Endothelial cell of umbilical vein (primary cell): Measurements from ENCODE around the gene TLR5. TPM values are rescaled to one million over a fixed set of nuclear protein-coding genes. Genes with fewer than 3 reads are reported as not detected.

Experiments used
- BruUV-seq: library from RNA; stranded (reverse); fragments of 400-500 nt; replicated peaks from 2 replicates; lab custom pipeline; 2021; lab: Mats Ljungman, UMichigan
- CTCF ChIA-PET: fragments of 300-600, 350-600 bp; sonication (Branson Sonifier 250); formaldehyde crosslinking; loops from one replicate; lab custom pipeline; 2021; ENCODE audit warnings: antibody characterized with exemption, inconsistent platforms; lab: Charles Lee
- POLR2A ChIA-PET: fragments of 300-600, 350-600 bp; sonication (Branson Sonifier 250); formaldehyde crosslinking; loops from one replicate; lab custom pipeline; 2021; ENCODE audit warnings: antibody characterized with exemption, inconsistent platforms; lab: Charles Lee
- DNase-seq: peaks from one replicate; pipeline ENCODE4 v3.0.0-alpha.2; 2011; ENCODE audit warnings: low read depth, low spot score
- FAIRE-seq: peaks from 2 replicates; lab custom pipeline; 2011; peaks lifted over from hg19 to GRCh38; lab: Jason Lieb, UNC
- H2AFZ ChIP-seq: 2 replicates; pipeline ENCODE4 v1.6.0; 2012; ENCODE audit warnings: low read depth, low read length, control low read depth, inconsistent platforms
- H3K27ac ChIP-seq: 2 replicates; pipeline ENCODE4 v1.5.1; 2011; ENCODE audit warnings: low read depth, mild to moderate bottlenecking, control low read depth, low read length, moderate library complexity; ENCODE audit not compliant: insufficient read depth
- H3K27me3 ChIP-seq, 2 experiments: 2 replicates each; pipeline versions ENCODE4 v1.6.0 to v1.6.1; 2011; ENCODE audit warnings: low read length in 2 of 2, mixed read lengths in 1 of 2; ENCODE audit not compliant: control insufficient read depth in 2 of 2, insufficient read depth in 2 of 2
- H3K36me3 ChIP-seq, 2 experiments: 2 replicates in 1 of 2; 3 replicates in 1 of 2; pipeline ENCODE4 v1.5.1; 2011; ENCODE audit warnings: low read length in 2 of 2, mild to moderate bottlenecking in 1 of 2, moderate library complexity in 1 of 2; ENCODE audit not compliant: control insufficient read depth in 2 of 2, insufficient read depth in 2 of 2; ENCODE audit errors: extremely low read depth in 1 of 2
- H3K4me1 ChIP-seq: 3 replicates; pipeline ENCODE4 v1.5.1; 2011; ENCODE audit warnings: mild to moderate bottlenecking, low read length; ENCODE audit not compliant: control insufficient read depth, insufficient read depth; ENCODE audit errors: extremely low read depth
- H3K4me2 ChIP-seq: 2 replicates; pipeline ENCODE4 v1.6.1; 2011; ENCODE audit warnings: low read length, control low read depth, mixed read lengths; ENCODE audit not compliant: insufficient read depth
- H3K4me3 ChIP-seq, 3 experiments: fragments of 200-600 bp in 1 of 3; sonication (generic), shearing (Covaris generic) in 1 of 3; replicated peaks in 1 of 3; 2 replicates each; pipeline ENCODE4 v1.5.1; 2011 to 2016; ENCODE audit warnings: control low read depth in 3 of 3, low read length in 3 of 3, mild to moderate bottlenecking in 2 of 3, inconsistent platforms in 1 of 3, low read depth in 1 of 3, moderate library complexity in 1 of 3; ENCODE audit not compliant: insufficient read depth in 1 of 3
- H3K79me2 ChIP-seq: 2 replicates; pipeline ENCODE4 v1.6.0; 2012; ENCODE audit warnings: low read length, inconsistent platforms; ENCODE audit not compliant: control insufficient read depth, insufficient read depth
- H3K9ac ChIP-seq: replicated peaks from 2 replicates; pipeline ENCODE3; 2011; ENCODE audit warnings: low read length, control low read depth; ENCODE audit not compliant: insufficient read depth; ENCODE audit errors: extremely low read depth
- H3K9me1 ChIP-seq: replicated peaks from 3 replicates; pipeline ENCODE4 v1.6.0; 2011; ENCODE audit warnings: mild to moderate bottlenecking, low read length; ENCODE audit not compliant: control insufficient read depth, insufficient read depth; ENCODE audit errors: extremely low read depth
- H3K9me3 ChIP-seq: replicated peaks from 2 replicates; pipeline ENCODE4 v1.5.1; 2012; ENCODE audit warnings: low read length, inconsistent platforms; ENCODE audit not compliant: control insufficient read depth, insufficient read depth
- H4K20me1 ChIP-seq: replicated peaks from 2 replicates; pipeline ENCODE3; 2011; ENCODE audit warnings: mild to moderate bottlenecking, low read length; ENCODE audit not compliant: control insufficient read depth, insufficient read depth; ENCODE audit errors: extremely low read depth
- EZH2 ChIP-seq: IDR thresholded peaks from 2 replicates; pipeline ENCODE4 v1.6.1; 2012; ENCODE audit warnings: borderline replicate concordance, low read depth, mild to moderate bottlenecking, moderate library complexity, low read length, inconsistent platforms; ENCODE audit not compliant: severe bottlenecking
- FOS ChIP-seq: IDR thresholded peaks from 2 replicates; pipeline ENCODE4 v1.6.1; 2011; ENCODE audit warnings: mild to moderate bottlenecking, low read length, moderate library complexity, borderline replicate concordance; ENCODE audit not compliant: insufficient read depth
- GATA2 ChIP-seq: IDR thresholded peaks from 2 replicates; pipeline ENCODE4 v1.7.0; 2011; ENCODE audit warnings: low read depth, mild to moderate bottlenecking, moderate library complexity, mixed read lengths, low read length; ENCODE audit not compliant: insufficient read length, insufficient read depth
- JUN ChIP-seq: IDR thresholded peaks from 2 replicates; pipeline ENCODE4 v1.6.1; 2011; ENCODE audit warnings: borderline replicate concordance, low read depth; ENCODE audit not compliant: insufficient read length, insufficient read depth
- MYC ChIP-seq: IDR thresholded peaks from one replicate; pipeline ENCODE4 v1.6.1; 2011; ENCODE audit warnings: mild to moderate bottlenecking, low read depth, low read length
- POLR2A ChIP-seq: IDR thresholded peaks from 2 replicates; pipeline ENCODE4 v1.6.1; 2012; ENCODE audit warnings: low read depth, mild to moderate bottlenecking, control low read depth, low read length
- POLR2AphosphoS5 ChIP-seq: IDR thresholded peaks from 2 replicates; pipeline ENCODE4 v1.6.1; 2012; ENCODE audit warnings: low read depth, mild to moderate bottlenecking, control low read depth, low read length, moderate library complexity; ENCODE audit not compliant: insufficient read depth
- dilution Hi-C: fragments of 300-500 bp; cut with MboI; formaldehyde crosslinking; loops from one replicate; pipeline ENCODE4 v1.15.0; 2019; ENCODE audit warnings: low sequenced_read_pairs; ENCODE audit not compliant: extremely low pct_ligation_motif_present
- intact Hi-C: fragments of 100-400 bp; cut with micrococcal nuclease; formaldehyde crosslinking; loops from one replicate; pipeline ENCODE4 v1.10.0; 2022
- polyA plus RNA-seq, 4 experiments: library from polyadenylated mRNA; depleted of rRNA in 3 of 4; stranded (reverse) in 3 of 4; unstranded in 1 of 4; fragments of >200 nt; gene quantifications; 2 replicates each; pipeline versions ENCODE4 v1.2.1 to v1.2.3, GENCODE V29; 2011 to 2012; ENCODE audit warnings: missing spikeins in 1 of 4
- total RNA-seq: library from RNA; stranded (reverse); gene quantifications from 2 replicates; pipeline ENCODE4 v1.2.3, GENCODE V29; 2021
- TF ChIP-seq, protein P1 (sequence below), 2 donors: IDR thresholded peaks; 1 replicate in 1 of 2; 2 replicates in 1 of 2; pipeline ENCODE4 v1.5.1; 2011; ENCODE audit warnings: low read length in 2 of 2, mild to moderate bottlenecking in 2 of 2, moderate library complexity in 2 of 2, control low read depth in 1 of 2, inconsistent platforms in 1 of 2, low read depth in 1 of 2; ENCODE audit not compliant: insufficient read depth in 1 of 2; ENCODE audit errors: extremely low read depth in 1 of 2
- TF ChIP-seq, protein P2 (sequence below): IDR thresholded peaks from 2 replicates; pipeline ENCODE4 v1.6.1; 2011; ENCODE audit not compliant: insufficient read depth, insufficient read length

Gene TLR5
- total and polyA plus RNA-seq, 2 donors (not counting 3 experiments of a cell fraction or from before 2014, with no cell fraction given) = 0.15 to 0.25 TPM

DNA sequence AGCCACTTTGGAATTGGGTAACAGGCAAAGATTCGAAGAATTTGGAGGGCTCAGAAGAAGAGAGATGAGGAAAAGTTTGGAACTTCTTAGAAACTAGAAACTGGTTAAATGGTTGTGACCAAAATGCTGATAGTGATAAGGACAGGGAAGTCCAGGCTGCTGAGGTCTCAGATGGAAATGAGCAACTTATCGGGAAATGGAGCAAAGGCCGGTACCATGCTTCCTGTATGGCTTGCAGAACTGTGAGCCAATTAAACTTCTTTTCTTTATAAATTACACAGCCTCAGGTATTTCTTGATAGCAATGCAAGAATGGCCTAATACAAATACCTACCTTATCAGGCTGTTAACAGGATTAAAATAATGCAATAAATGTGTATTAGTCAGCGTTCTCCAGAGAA, 9.4 kb upstream of the TLR5 start:
- H2AFZ ChIP-seq = no peak overlapping the region
- ChIA-PET POLR2A (no interaction called here), CTCF (interaction anchor here (2.3 kb wide), 1 partner anchor 19 kb away, joined by 12 read pairs; no protein-coding TSS in a partner anchor)
- no peaks in the 10 kb centered on the region for H3K79me2 ChIP-seq
- intact Hi-C loops (no loop called here), dilution Hi-C loops (no loop called here)
- no TSS peak for BruUV-seq
- FAIRE-seq = no peak
- H3K9ac ChIP-seq = no peak overlapping the region
- DNase-seq = no peak
- no peak overlapping the region for H3K4me2 ChIP-seq
- H3K27me3 ChIP-seq = peaks cover 0 to 3% of the 10 kb centered on the region in 2 experiments
- H3K4me3 ChIP-seq = no peak overlapping the region
- H3K9me1 ChIP-seq = no peaks in the 10 kb centered on the region
- H3K9me3 ChIP-seq = no peaks in the 10 kb centered on the region
- H4K20me1 ChIP-seq = no peaks in the 10 kb centered on the region
- peaks cover 12% of the 10 kb centered on the region for H3K4me1 ChIP-seq
- H3K36me3 ChIP-seq = no peaks in the 10 kb centered on the region
- H3K27ac ChIP-seq = no peak overlapping the region
- no peak for TF ChIP-seq JUN
- TF ChIP-seq POLR2A = no peak
- TF ChIP-seq, protein P1, sequence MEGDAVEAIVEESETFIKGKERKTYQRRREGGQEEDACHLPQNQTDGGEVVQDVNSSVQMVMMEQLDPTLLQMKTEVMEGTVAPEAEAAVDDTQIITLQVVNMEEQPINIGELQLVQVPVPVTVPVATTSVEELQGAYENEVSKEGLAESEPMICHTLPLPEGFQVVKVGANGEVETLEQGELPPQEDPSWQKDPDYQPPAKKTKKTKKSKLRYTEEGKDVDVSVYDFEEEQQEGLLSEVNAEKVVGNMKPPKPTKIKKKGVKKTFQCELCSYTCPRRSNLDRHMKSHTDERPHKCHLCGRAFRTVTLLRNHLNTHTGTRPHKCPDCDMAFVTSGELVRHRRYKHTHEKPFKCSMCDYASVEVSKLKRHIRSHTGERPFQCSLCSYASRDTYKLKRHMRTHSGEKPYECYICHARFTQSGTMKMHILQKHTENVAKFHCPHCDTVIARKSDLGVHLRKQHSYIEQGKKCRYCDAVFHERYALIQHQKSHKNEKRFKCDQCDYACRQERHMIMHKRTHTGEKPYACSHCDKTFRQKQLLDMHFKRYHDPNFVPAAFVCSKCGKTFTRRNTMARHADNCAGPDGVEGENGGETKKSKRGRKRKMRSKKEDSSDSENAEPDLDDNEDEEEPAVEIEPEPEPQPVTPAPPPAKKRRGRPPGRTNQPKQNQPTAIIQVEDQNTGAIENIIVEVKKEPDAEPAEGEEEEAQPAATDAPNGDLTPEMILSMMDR (IDR thresholded peaks at IDR 0.05; ENCODE audit: extremely low read depth in 1 of 2, insufficient read depth in 1 of 2, low read depth in 1 of 2, low read length in 2 of 2) = no peak
- TF ChIP-seq FOS = no peak
- no peak for TF ChIP-seq MYC
- TF ChIP-seq, protein P2, sequence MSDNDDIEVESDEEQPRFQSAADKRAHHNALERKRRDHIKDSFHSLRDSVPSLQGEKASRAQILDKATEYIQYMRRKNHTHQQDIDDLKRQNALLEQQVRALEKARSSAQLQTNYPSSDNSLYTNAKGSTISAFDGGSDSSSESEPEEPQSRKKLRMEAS = no peak
- no peak for TF ChIP-seq GATA2
- no peak for TF ChIP-seq POLR2AphosphoS5
- no peak for TF ChIP-seq EZH2
